A549 (cell line): ENCODE results near the gene ZMYND19. TPM values are rescaled to one million over a fixed set of nuclear protein-coding genes. Genes with fewer than 3 reads are reported as not detected.

ENCODE experiments used
- ATAC-seq, 2 experiments: fragments of 200-7000 bp in 1 of 2; fragments of >200 bp in 1 of 2; cut with Nextera tagmentation in 1 of 2; cut with Tn5 transposase in 1 of 2; 3 replicates each; pipeline versions ENCODE4 v1.8.0 to v1.9.1; 2018 to 2020; ENCODE audit warnings: mild to moderate bottlenecking in 1 of 2, moderate library complexity in 1 of 2
- CTCF ChIA-PET: fragments of 300-600 bp; sonication (Branson Sonifier 250); formaldehyde crosslinking; extraction: SDS; loops from one replicate; lab custom pipeline; 2021; ENCODE audit warnings: antibody characterized with exemption, inconsistent platforms; lab: Yijun Ruan, JAX
- POLR2A ChIA-PET: fragments of 350-600 bp; formaldehyde crosslinking; extraction: SDS; loops from one replicate; lab custom pipeline; 2021; ENCODE audit warnings: antibody characterized with exemption, inconsistent platforms; lab: Yijun Ruan, JAX
- DNase-seq, 2 experiments: peaks; one replicate each; pipeline versions ENCODE4 v3.0.0 to v3.0.0-alpha.2; 2011 to 2016; ENCODE audit warnings: low read depth in 1 of 2, low spot score in 1 of 2
- FAIRE-seq: peaks from 2 replicates; lab custom pipeline; 2011; peaks lifted over from hg19 to GRCh38; lab: Jason Lieb, UNC
- H3K27ac ChIP-seq, 2 experiments: fragments of >200 bp; sonication (Bioruptor Twin); formaldehyde crosslinking; 3 replicates each; pipeline ENCODE4 v1.5.1; 2016 to 2017
- H3K4me1 ChIP-seq: fragments of >200 bp; sonication (Bioruptor Twin); formaldehyde crosslinking; 3 replicates; pipeline ENCODE4 v1.6.1; 2016
- H3K4me2 ChIP-seq: fragments of >200 bp; sonication (Bioruptor Twin); formaldehyde crosslinking; 3 replicates; pipeline ENCODE4 v1.6.1; 2016
- H3K4me3 ChIP-seq: fragments of >200 bp; sonication (Bioruptor Twin); formaldehyde crosslinking; 3 replicates; pipeline ENCODE4 v1.5.1; 2016
- H3K9me3 ChIP-seq: fragments of >200 bp; sonication (Bioruptor Twin); formaldehyde crosslinking; 3 replicates; pipeline ENCODE4 v1.6.1; 2016
- CHD4 ChIP-seq: fragments of 200-600 bp; sonication (generic); IDR thresholded peaks from 2 replicates; pipeline ENCODE4 v1.6.1; 2016; ENCODE audit warnings: antibody characterized with exemption, mild to moderate bottlenecking, borderline replicate concordance
- E2F6 ChIP-seq: IDR thresholded peaks from 2 replicates; pipeline ENCODE4 v1.6.1; 2012; ENCODE audit warnings: low read depth, borderline replicate concordance
- ELK1 ChIP-seq: fragments of 150-350 bp; IDR thresholded peaks from 2 replicates; pipeline ENCODE4 v1.6.1; 2014; ENCODE audit warnings: low read depth, mild to moderate bottlenecking, low read length
- EP300 ChIP-seq, 2 experiments: fragments of >200 bp; sonication (Bioruptor Twin); formaldehyde crosslinking; IDR thresholded peaks; 2 replicates in 1 of 2; 3 replicates in 1 of 2; pipeline ENCODE4 v1.6.1; 2016 to 2017
- FOSB ChIP-seq: fragments of 250-450 bp; sonication (Bioruptor Pico); IDR thresholded peaks from 2 replicates; pipeline ENCODE4 v1.5.0; 2020; ENCODE audit warnings: mild to moderate bottlenecking, moderate library complexity
- HOXB5 ChIP-seq: fragments of 250-450 bp; sonication (Bioruptor Pico); IDR thresholded peaks from 2 replicates; pipeline ENCODE4 v1.5.0; 2020; ENCODE audit warnings: mild to moderate bottlenecking, moderate library complexity
- MAFK ChIP-seq: fragments of 450-650 bp; IDR thresholded peaks from 2 replicates; pipeline ENCODE4 v1.6.1; 2014; ENCODE audit not compliant: partially characterized antibody
- NPAS2 ChIP-seq: fragments of 250-450 bp; sonication (Bioruptor Pico); IDR thresholded peaks from 2 replicates; pipeline ENCODE4 v1.8.0; 2022; ENCODE audit warnings: mild to moderate bottlenecking, moderate library complexity, borderline replicate concordance
- NR3C1 ChIP-seq: fragments of >200 bp; sonication (Bioruptor Twin); formaldehyde crosslinking; IDR thresholded peaks from 3 replicates; pipeline ENCODE4 v1.6.1; 2017
- RAD21 ChIP-seq, 2 experiments: fragments of >200 bp in 1 of 2; sonication (Bioruptor Twin) in 1 of 2; formaldehyde crosslinking in 1 of 2; IDR thresholded peaks in 1 of 2; conservative IDR thresholded peaks in 1 of 2; 2 replicates in 1 of 2; 3 replicates in 1 of 2; pipeline ENCODE4 v1.6.1; 2012 to 2018; ENCODE audit warnings: inconsistent platforms in 1 of 2
- RCOR1 ChIP-seq: fragments of 150-350 bp; IDR thresholded peaks from 2 replicates; pipeline ENCODE4 v1.6.1; 2014; ENCODE audit warnings: antibody characterized with exemption, low read length, low read depth
- RNF2 ChIP-seq: fragments of 200-600 bp; sonication (generic); IDR thresholded peaks from 2 replicates; pipeline ENCODE4 v1.6.1; 2016; ENCODE audit warnings: low read depth, mild to moderate bottlenecking, antibody characterized with exemption, moderate library complexity, borderline replicate concordance
- SMC3 ChIP-seq: fragments of >200 bp; sonication (Bioruptor Twin); formaldehyde crosslinking; IDR thresholded peaks from 3 replicates; pipeline ENCODE4 v1.6.1; 2018; ENCODE audit warnings: inconsistent platforms
- ZNF302 ChIP-seq: fragments of 250-450 bp; sonication (Bioruptor Pico); IDR thresholded peaks from 2 replicates; pipeline ENCODE4 v1.9.0; 2021; ENCODE audit warnings: inconsistent platforms, mild to moderate bottlenecking, moderate library complexity
- ZSCAN20 ChIP-seq: fragments of 250-450 bp; sonication (Bioruptor Pico); IDR thresholded peaks from 2 replicates; pipeline ENCODE4 v1.8.0; 2022; ENCODE audit warnings: mild to moderate bottlenecking, moderate library complexity
- WGBS: methylation state at CpG from one replicate; pipeline ENCODE4 v1.1.6; 2017; ENCODE audit errors: missing lambda C conversion rate; 5-methylcytosine and 5-hydroxymethylcytosine counted together
- polyA plus RNA-seq, 4 experiments: library from polyadenylated mRNA; depleted of rRNA in 3 of 4; stranded (reverse); fragments of >200 nt; fragmentation: RNase III in 1 of 4; extraction: RNeasy Plus Mini Kit Qiagen cat#74134 plus additional on column Dnase treatment in 1 of 4; gene quantifications; 2 replicates in 3 of 4; 3 replicates in 1 of 4; pipeline ENCODE4 v1.2.3, GENCODE V29; 2011 to 2017
- TF ChIP-seq, protein P1 (sequence below): fragments of >200 bp; sonication (Bioruptor Twin); formaldehyde crosslinking; IDR thresholded peaks from 3 replicates; pipeline ENCODE4 v1.6.1; 2016
- TF ChIP-seq, protein P2 (sequence below): fragments of 250-450 bp; sonication (Bioruptor Pico); IDR thresholded peaks from 2 replicates; pipeline ENCODE4 v1.5.0; 2020; ENCODE audit warnings: low read depth, mild to moderate bottlenecking, moderate library complexity

Gene ZMYND19
- polyA plus RNA-seq, 2 of the 4 experiments (the other 2 are of a cell fraction), result 19.6 to 38.7 TPM

- Histone ChIP-seq H3K4me1 (peaks cover 43% of the 10 kb centered on the region), H3K9me3 (no peaks in the 10 kb centered on the region), H3K4me2 (no peak overlapping the region; the same call in 2 of the 3 replicates), H3K27ac (peak overlapping the region; percentile 81 to 88; a peak in 5 of 6 replicates), H3K4me3 (no peak overlapping the region)
- FAIRE-seq (no peak), ATAC-seq (no peak), DNase-seq (no peak)
- 93% methylated on average over 6 of the region's 6 CpGs for WGBS
- no peak for TF ChIP-seq ELK1
- TF ChIP-seq, protein P1, sequence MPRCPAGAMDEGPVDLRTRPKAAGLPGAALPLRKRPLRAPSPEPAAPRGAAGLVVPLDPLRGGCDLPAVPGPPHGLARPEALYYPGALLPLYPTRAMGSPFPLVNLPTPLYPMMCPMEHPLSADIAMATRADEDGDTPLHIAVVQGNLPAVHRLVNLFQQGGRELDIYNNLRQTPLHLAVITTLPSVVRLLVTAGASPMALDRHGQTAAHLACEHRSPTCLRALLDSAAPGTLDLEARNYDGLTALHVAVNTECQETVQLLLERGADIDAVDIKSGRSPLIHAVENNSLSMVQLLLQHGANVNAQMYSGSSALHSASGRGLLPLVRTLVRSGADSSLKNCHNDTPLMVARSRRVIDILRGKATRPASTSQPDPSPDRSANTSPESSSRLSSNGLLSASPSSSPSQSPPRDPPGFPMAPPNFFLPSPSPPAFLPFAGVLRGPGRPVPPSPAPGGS, result no peak
- TF ChIP-seq ZSCAN20 (CRISPR knock-in tag), result no peak
- no peak for TF ChIP-seq EP300 (IDR thresholded peaks at IDR 0.05)
- no peak for TF ChIP-seq NPAS2 (CRISPR knock-in tag)
- TF ChIP-seq E2F6, result no peak
- no peak for TF ChIP-seq NR3C1
- no peak for TF ChIP-seq SMC3
- no peak for TF ChIP-seq RCOR1
- TF ChIP-seq MAFK, result no peak
- no peak for TF ChIP-seq FOSB (CRISPR knock-in tag)
- no peak for TF ChIP-seq ZNF302 (CRISPR knock-in tag)
- no peak for TF ChIP-seq CHD4
- TF ChIP-seq, protein P2, sequence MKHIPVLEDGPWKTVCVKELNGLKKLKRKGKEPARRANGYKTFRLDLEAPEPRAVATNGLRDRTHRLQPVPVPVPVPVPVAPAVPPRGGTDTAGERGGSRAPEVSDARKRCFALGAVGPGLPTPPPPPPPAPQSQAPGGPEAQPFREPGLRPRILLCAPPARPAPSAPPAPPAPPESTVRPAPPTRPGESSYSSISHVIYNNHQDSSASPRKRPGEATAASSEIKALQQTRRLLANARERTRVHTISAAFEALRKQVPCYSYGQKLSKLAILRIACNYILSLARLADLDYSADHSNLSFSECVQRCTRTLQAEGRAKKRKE (CRISPR knock-in tag), result no peak
- POLR2A ChIA-PET, result interaction anchor here (0.5 kb wide), 1 partner anchor 20 kb away, joined by 4 read pairs; no protein-coding TSS in a partner anchor
- CTCF ChIA-PET, result interaction anchor here (1.1 to 1.7 kb wide), 4 partner anchors 10 to 62 kb away, joined by 3 to 5 read pairs (median 4); partner anchors contain the start of gene DPH7
Observed at GRCh38 chr9:137610944-137611343, 20.6 kb upstream of the ZMYND19 start.

GRCh38 chr9:137607141-137607857, 17.0 kb upstream of the ZMYND19 start:
- H3K9me3 ChIP-seq, result no peaks in the 10 kb centered on the region
- H3K4me1 ChIP-seq, result peaks cover 32% of the 10 kb centered on the region
- no peak overlapping the region; the same call in 2 of the 3 replicates for H3K4me3 ChIP-seq
- DNase-seq, result no peak
- peak overlapping the region; percentile 100 for H3K4me2 ChIP-seq
- CTCF ChIA-PET, result interaction anchor here (1.0 to 1.4 kb wide), 3 partner anchors 26 to 48 kb away, joined by 3 to 5 read pairs (median 4); no protein-coding TSS in a partner anchor
- no peak for FAIRE-seq
- no peak for ATAC-seq
- POLR2A ChIA-PET, result interaction anchor here (1.8 kb wide), 1 partner anchor 11 kb away, joined by 6 read pairs; the partner anchor contains the start of gene EHMT1
- 87% methylated on average over 8 of the region's 17 CpGs for whole genome bisulfite sequencing
- H3K27ac ChIP-seq, result no peak overlapping the region
- TF ChIP-seq HOXB5, result no peak
- TF ChIP-seq RAD21 (conservative IDR thresholded peaks at IDR 0.05 in 1 of 2, IDR thresholded peaks at IDR 0.05 in 1 of 2), result no peak
- no peak for TF ChIP-seq CHD4
- TF ChIP-seq RNF2, result no peak
- TF ChIP-seq, all 56 proteins: peak for 0
